ENCODE results near the gene RCOR2.
"Not testable (repeated sequence)": the region's sequence is repeated elsewhere in the genome, so short reads cannot be mapped to it uniquely, and the experiment has no call there.

RCOR2 gene

DNA sequence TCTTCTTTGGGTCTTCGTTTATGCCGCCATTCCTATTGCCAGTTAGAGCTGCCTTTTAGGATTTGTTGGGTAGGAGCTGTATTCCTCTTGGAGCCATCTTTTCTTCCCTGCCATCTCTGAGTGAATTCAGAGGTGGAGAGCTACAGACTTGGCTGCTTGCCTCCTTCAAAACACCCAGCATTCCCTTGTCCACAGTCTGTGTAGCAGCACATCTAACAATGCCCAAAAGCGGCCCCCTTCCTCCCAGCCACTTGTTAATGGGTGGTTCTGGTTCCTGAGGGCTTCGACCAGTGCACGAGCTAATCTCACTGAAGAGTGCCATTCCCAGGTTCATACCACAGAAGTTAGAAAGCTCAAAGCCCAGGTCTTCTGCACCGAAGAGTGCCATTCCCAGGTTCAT is 40.3 kb downstream of the RCOR2 start:
- DNase-seq = no peak

DNA sequence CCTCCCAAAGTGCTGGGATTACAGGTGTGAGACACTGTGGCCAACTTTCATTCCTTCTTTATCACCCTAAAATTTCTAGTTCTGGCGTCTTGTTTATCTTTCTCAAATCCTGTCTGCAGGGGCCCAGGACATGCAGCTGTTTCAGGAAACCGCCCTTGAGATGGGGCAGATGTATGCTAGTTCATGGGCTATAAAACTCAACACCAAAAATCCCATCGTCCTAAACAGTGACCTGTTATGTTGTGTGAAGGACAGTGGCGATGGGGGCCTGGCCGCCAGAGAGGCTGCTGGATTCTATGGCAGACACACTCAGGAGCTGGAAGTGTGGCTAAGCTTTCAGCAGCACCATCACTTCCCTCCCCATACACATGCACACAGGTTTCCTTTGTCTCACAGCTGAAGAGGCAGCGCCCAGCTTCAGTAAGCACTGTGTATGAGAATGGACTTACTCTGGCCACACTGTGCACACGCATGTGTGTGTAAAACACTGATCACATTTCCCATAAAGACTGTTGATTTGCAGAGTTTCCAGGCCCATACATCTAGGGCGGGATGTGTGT is 41.4 kb downstream of the RCOR2 start:
- DNase-seq = no peak

DNA sequence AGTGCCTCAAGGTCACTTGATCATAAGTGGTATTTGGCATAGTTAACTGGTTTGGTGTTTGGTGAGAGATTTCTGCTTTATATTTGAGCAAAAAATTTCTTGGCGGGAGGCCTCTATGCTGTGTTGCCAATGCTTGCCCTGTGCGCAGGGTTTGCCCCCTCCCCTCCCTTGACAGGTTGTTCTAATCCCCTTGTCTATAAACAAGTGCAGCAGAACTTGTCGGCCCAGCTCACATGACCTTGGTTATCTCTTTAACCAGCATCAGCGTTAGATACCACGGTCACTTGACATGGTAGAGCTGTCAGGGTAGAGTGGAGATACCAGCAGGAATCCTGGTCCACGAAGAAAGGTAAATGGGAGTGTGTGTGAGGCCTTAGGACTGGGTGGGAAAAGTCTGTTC is 42.5 kb downstream of the RCOR2 start:
- DNase-seq = no peak

DNA sequence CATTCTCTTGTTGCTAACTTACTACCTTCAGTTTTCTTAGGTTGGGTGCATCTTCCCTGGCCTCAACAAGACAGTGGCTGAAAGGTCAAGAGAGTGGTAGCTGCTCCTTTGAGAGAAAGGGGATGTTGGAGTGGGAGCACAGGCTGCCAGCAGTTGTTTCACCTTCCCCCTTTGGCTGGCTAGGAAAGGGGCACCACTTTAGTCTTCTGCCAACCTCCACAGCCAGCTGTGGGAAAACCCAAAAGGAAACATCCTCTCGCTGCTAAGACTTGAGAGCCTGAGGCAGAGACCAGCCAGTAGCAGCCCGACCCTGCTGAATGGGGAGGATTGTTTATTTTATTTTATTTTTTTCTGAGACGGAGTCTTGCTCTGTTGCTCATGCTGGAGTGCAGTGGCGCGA is 43.7 kb downstream of the RCOR2 start:
- DNase-seq = no peak

DNA sequence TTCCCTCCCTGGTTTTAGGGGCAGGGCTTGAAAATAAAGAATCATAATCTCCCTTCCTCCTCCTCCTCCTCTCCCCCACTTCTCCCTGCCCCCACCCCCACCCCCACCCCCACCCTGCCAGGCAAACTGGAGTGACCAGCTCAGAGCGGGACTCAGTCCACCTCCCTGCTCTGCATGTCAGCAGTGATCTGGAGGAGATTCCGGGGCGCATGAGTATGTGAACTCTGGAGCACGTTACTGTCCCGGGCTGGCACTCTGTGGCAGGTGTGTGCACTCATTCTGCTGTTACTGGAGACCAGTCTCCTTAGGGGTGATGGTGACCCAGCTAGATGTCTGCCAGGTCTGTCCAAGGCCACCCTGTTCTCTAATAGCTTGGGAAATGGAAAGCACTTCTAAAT is 44.2 kb downstream of the RCOR2 start:
- DNase-seq = no peak

DNA sequence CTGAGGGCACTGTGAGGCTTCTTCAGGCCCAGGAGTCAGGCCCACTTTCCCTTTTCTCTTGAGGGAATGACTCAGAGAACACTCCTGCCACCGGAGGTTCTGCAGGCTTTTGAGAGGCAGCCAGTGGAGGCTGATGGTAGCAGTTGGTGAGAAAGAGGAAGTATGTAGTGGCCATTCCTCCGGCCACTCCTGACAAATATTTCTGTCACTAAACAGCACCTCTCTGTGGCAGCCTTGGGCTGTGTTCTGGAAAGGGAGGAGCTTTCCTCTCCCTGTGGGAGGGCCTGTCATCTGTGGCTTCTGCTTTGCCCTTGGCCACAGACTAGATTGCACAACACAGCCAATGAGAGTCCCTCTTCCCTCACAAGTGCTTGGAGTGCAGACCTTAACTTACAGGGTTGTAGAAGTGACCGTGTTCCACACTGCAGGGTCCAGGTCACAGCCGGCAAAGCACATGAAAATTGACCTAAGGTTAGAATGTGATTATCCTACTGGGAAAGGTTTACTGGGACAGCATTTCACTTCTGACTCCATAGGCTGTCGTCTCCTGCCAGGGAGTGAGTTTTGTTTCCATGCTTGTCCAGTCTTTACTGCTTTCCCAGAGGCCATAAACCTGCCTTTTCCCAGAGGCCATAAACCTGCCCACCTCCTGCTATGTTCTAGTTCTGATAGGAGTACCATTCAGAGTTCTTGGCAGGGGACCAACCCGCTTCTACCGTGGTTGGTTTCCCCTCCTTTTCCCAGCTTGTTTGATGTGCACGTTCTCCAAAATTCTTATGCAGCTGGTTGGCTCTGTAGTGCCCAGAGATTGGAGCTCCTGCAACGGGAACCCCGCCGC is 44.8 kb downstream of the RCOR2 start:
- DNase-seq = peak; percentile 87

DNA sequence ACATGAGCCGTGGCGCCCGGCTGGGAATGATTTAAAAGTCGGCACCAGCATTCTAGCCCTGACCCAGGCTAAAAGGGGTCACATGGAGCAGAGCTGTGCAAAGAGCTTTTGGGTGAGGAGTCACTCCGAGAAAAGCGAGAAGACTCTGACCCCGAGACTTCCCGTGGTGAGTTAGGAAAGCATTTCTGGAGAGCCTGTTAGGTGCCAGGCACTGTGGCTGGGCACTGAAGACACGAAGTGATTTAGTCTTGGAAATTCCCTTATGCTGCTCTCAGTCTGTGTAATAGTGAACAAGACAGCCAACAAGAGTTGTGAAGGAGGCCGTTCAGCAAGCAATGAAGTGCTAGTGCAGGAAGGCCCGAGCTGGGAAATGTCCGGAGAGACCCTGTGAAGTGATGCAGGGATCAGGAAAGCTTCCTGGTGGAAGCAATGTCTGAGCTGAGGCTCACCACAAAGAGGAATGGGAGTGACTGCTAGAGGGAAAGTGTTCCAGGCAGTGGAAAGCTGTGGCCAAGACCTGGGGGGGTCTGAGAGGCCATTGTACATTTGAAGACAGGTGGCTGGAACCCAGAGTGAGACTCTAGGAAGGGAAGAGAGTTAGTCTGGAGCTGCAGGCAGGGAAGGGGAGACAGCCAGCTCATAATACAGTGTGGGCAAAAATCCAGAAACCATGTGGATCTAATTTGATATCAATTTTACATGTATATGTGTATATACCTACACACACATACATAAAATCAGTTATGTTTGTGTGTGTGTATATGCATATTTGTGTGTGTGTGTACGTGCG is 46.4 kb downstream of the RCOR2 start:
- no peak for DNase-seq

DNA sequence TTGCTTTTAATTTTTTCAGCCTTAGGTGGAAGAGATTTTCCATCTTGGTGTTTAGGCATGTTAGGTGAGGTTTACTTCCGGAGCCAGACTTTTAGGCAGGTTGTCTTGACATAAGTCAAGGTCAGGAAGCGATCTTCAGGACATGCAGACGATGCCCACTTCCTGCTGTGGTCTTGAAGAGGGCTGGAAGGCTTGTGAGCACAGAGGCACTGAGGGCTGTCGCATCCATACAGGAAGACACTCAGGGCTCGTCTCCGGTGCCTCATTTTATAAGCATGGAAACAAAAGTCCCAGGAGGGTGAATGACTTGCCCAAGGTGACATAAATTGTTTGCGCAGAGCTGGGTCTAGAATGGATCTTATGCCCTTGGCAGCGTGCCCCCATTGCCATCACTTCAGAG is 47.3 kb downstream of the RCOR2 start:
- no peak for DNase-seq

DNA sequence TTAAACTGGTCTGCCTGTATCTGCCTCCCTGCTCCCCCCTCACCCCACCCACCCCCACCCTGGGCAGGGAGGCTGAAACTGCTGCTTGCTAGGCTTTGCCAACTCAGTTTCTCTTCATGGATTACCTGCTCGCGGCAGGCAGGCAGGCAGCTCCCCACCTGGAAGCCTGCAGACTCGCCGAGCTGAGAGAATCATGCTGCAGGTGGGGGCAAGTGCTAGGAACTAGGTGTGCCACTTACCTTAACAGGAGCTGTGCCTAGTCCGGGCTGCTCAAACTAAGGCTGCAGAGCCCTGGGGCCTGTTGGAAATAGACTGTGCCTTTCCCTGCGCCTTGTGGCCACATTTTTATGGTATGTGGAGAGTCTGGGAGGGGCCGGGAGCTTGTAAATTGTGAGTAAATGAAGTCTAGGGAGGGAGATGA is 47.8 kb downstream of the RCOR2 start:
- no peak for DNase-seq

DNA sequence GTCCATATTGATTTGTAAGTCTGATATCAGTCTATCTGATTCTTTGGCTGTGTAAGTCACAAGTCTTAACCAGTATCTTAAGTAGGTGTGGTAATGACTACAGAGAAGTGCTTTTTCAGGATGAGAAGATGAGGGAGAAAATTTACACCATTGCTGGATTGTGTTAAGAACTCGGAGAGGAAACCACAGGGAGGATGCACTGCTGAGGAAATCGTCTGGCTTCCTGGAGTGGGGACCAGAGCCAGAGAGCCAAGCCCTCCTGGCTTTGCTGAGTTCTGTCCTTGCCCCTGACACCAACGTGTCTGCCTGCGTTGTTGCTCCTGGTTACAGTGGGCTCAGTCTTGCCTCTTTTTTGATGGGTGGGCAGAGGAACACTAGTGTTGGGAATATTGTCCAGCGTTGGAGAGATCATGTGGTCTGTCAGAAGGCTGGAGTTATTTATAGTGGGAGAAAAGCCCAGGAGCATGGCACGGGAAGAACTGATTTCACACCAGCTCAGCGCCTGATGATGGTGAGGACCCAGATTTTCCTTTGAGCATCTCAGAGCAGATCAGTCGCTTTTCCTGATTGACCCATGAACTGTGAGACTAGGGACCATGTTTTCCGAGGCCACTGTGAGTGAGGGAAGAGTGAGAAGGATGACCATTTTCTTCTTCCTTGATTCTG is 48.4 kb downstream of the RCOR2 start:
- no peak for DNase-seq

DNA sequence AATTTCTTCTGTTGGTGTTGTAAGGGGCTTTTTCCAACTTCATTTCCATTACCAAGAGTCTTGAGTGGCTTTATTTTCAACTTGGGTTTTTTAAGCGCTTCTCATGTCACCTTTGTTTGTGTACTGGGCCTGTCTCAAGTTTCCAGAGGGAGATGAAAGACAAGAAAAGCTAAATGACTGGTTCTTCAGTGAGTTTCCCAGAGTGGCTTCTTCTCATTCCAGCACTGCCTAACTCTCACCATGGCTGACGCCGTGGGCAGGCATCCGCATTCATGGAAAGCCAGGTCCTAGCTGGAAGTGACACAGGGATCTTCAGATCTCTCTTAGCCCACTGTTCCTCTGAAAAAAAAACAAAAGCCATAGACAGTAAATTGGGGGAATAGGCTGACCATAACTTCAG is 49.5 kb downstream of the RCOR2 start:
- DNase-seq = no peak

DNA sequence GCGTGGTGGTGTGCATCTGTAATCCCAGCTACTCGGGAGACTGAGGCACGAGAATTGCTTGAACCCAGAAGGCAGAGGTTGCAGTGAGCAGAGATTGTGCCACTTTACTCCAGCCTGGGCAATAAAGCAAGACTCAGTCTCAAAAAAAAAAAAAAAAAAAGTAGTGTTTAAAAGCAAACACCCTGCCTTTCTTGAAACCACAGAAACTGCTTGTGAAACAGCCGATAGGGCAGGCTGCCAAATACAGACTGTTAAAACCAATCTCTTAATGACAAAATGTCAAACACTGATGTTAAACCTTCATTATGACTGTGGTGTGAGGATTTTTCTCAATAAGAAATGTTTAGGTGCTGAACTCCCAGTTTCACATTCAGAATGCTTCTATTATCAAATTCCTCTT is 50.8 kb downstream of the RCOR2 start:
- DNase-seq = no peak

DNA sequence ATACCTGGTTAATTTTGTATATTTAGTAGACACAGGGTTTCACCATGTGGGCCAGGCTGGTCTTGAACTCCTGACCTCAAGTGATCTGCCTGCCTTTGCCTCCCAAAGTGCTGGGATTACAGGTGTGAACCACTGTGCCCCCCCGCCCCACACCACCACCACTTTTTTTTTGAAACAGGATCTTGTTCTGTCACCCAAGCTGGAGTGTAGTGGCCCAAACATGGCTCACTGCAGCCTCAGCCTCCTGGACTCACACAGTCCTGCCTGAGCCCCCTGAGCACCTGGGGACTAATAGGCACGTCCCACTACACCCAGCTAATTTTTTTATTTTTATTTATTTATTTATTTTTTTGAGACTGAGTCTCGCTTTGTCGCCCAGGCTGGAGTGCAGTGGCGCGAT is 53.3 kb downstream of the RCOR2 start:
- DNase-seq = not testable (repeated sequence)

DNA sequence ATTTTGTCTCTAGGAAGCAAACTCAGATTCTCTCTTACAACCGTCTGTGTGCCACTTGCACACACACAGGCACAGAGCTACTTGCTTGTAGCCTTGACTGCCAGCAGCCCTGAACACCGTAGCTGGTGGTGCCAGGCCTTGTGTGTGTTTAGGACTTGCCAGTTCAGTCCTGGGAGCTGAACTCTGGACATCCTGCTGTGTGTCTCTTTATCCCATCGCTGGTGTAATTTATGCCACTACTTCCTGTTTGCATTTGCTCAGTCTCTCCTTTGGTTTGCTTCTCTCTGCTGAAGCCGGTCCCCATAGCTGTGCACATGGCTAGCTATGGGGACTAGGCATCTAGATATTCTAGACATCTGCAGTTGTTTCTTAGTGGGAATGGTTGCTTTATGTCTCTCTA is 54.0 kb downstream of the RCOR2 start:
- DNase-seq = no peak
